HL-60 (cell line): Measurements from ENCODE around the gene CEPT1.
A peak's percentile ranks its signal among the peaks of the same experiment; 100 is the strongest.

Experiments
- DNase-seq, 2 experiments: peaks; one replicate each; pipeline ENCODE4 v3.0.0-alpha.2; 2010 to 2020; ENCODE audit warnings: low read depth in 1 of 2, low spot score in 1 of 2
- H3K27ac ChIP-seq: fragments of 250-450 bp; sonication (Bioruptor Pico); replicated peaks from 2 replicates; pipeline ENCODE4 v1.5.1; 2020; ENCODE audit warnings: mild to moderate bottlenecking, moderate library complexity
- H3K27me3 ChIP-seq: fragments of 250-450 bp; sonication (Bioruptor Pico); 2 replicates; pipeline ENCODE4 v1.5.1; 2021; ENCODE audit warnings: mild to moderate bottlenecking, moderate library complexity; ENCODE audit not compliant: insufficient read depth, poor library complexity, severe bottlenecking
- H3K4me3 ChIP-seq: replicated peaks from 2 replicates; pipeline ENCODE4 v1.5.1; 2011; ENCODE audit warnings: mild to moderate bottlenecking, control low read depth, low read length; ENCODE audit not compliant: insufficient read depth
- GABPA ChIP-seq: IDR thresholded peaks from 2 replicates; pipeline ENCODE4 v1.6.1; 2012; ENCODE audit warnings: low read depth
- POLR2AphosphoS5 ChIP-seq: IDR thresholded peaks from 2 replicates; pipeline ENCODE4 v1.6.1; 2012; ENCODE audit warnings: low read depth
- SPI1 ChIP-seq: IDR thresholded peaks from 2 replicates; pipeline ENCODE4 v1.6.1; 2012; ENCODE audit warnings: low read depth, mild to moderate bottlenecking, borderline replicate concordance
- TF ChIP-seq, protein P1 (sequence below): IDR thresholded peaks from 2 replicates; pipeline ENCODE4 v1.6.1; 2012; ENCODE audit warnings: low read depth; ENCODE audit not compliant: insufficient replicate concordance
- TF ChIP-seq, protein P2 (sequence below): IDR thresholded peaks from one replicate; pipeline ENCODE4 v1.5.1; 2011; ENCODE audit warnings: low read length, control low read depth, inconsistent platforms; ENCODE audit not compliant: insufficient read depth

The CEPT1 gene

DNA sequence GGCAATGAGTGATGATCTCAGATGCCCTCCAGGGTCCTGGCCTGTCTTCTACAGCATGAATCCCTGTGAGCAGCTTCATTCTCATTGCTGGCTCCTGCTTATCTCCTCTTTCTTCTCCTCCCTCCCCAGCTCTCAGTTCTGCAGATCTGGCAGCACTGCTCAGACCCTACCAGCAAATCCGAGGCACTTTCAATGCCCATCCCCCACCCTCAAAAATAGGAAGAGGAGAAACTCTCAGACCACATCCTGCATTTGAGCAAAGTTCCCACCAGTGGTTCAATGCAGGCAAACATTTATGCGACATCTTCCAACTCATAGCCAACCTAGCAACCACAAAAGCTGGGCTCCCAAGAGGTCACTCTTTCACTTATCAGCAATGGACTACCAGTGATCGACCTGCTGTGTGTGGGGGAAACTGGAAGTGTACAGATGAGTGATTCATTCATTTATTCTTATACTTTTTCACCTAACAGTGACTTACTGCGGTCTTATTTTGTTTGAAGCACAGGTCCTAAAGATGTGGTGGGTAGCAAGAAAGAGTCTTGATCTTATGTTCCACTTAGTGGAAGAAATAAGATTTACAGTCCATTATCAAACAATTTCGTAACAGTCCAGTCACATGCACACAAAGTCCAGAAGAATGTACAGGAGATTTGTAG, 81.7 kb downstream of the CEPT1 start:
- peak overlapping the region; percentile 42 for H3K27ac ChIP-seq
- no peaks in the 10 kb centered on the region for H3K27me3 ChIP-seq
- TF ChIP-seq, protein P1, sequence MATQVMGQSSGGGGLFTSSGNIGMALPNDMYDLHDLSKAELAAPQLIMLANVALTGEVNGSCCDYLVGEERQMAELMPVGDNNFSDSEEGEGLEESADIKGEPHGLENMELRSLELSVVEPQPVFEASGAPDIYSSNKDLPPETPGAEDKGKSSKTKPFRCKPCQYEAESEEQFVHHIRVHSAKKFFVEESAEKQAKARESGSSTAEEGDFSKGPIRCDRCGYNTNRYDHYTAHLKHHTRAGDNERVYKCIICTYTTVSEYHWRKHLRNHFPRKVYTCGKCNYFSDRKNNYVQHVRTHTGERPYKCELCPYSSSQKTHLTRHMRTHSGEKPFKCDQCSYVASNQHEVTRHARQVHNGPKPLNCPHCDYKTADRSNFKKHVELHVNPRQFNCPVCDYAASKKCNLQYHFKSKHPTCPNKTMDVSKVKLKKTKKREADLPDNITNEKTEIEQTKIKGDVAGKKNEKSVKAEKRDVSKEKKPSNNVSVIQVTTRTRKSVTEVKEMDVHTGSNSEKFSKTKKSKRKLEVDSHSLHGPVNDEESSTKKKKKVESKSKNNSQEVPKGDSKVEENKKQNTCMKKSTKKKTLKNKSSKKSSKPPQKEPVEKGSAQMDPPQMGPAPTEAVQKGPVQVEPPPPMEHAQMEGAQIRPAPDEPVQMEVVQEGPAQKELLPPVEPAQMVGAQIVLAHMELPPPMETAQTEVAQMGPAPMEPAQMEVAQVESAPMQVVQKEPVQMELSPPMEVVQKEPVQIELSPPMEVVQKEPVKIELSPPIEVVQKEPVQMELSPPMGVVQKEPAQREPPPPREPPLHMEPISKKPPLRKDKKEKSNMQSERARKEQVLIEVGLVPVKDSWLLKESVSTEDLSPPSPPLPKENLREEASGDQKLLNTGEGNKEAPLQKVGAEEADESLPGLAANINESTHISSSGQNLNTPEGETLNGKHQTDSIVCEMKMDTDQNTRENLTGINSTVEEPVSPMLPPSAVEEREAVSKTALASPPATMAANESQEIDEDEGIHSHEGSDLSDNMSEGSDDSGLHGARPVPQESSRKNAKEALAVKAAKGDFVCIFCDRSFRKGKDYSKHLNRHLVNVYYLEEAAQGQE = no peak
- TF ChIP-seq SPI1 (peak; percentile 84), POLR2AphosphoS5 (peak; percentile 59; the same call in 1 of the 2 replicates)
- no peak overlapping the region for H3K4me3 ChIP-seq
- DNase-seq = peak; percentile 64 to 93

DNA sequence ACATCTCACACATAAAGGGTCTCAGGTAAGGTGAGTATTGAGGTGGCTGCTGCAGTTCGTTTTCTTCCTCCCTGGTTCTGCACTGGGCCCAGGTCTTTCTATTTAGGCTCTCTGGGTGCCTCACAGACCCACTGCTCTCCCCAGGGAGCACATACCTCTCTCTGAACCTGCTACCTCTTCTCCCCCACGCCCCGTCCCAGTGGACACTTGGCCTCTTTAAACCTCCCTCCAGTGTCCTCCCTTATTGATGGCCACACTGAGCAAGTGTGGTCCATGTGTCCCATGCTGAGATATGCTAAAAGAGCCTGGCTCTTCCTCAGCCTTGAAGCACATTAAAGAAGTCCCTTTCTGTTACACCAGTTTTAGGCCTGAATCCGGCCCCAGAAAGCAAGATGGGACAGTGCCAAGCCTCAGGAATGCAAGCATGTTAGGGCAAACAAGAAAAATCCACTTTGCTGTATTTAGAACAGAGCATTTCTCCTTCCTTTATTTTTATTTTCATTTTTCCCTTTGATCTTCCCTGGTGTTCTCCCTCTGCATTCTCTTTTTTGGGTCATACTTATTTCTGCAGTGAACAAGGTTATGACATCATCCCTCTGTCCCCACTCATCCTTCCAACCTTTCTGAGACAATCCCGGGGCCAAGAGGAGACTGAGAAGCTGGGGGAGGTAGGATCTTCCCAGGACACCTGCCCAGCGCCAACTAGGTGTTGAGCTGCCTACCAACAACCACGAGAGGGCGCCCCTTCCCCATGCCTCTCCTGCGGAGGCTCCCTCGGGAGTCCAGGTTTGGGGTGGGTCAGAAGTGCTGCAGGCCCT, 82.5 kb downstream of the CEPT1 start:
- Histone ChIP-seq H3K27me3 (no peaks in the 10 kb centered on the region), H3K4me3 (no peak overlapping the region), H3K27ac (peak overlapping the region; percentile 42)
- peak; percentile 62 to 76 for DNase-seq
- TF ChIP-seq POLR2AphosphoS5 (no peak), SPI1 (no peak), GABPA (no peak)
- TF ChIP-seq, protein P2, sequence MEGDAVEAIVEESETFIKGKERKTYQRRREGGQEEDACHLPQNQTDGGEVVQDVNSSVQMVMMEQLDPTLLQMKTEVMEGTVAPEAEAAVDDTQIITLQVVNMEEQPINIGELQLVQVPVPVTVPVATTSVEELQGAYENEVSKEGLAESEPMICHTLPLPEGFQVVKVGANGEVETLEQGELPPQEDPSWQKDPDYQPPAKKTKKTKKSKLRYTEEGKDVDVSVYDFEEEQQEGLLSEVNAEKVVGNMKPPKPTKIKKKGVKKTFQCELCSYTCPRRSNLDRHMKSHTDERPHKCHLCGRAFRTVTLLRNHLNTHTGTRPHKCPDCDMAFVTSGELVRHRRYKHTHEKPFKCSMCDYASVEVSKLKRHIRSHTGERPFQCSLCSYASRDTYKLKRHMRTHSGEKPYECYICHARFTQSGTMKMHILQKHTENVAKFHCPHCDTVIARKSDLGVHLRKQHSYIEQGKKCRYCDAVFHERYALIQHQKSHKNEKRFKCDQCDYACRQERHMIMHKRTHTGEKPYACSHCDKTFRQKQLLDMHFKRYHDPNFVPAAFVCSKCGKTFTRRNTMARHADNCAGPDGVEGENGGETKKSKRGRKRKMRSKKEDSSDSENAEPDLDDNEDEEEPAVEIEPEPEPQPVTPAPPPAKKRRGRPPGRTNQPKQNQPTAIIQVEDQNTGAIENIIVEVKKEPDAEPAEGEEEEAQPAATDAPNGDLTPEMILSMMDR = peak; percentile 91

DNA sequence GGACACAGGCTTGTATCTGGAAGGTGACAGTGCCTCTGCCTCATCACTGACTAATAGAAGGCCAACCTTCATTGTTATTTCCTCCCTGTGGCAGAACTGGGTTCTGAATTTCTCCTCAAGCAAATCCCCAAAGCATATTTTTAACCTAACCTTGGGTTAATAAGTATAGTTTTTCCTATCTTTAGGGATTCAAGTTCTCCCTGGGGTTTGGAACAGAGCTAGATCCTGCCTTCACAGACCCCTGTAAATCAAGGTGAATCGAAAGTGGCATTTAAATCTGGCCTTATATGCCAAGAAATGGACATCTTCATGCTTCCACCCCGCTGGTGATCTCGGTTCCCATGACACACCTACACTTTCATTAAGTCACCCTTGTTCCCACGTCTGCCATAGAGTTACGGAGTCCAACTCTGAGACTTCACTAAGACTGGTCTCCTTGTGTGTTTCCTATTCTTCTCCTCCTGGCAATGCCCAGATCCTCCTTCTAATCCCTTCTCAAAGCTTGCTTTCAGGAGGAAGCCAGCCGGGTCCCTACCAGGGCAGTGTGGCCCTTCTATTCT, 83.2 kb downstream of the CEPT1 start:
- DNase-seq = no peak
- H3K4me3 ChIP-seq = no peak overlapping the region
- TF ChIP-seq SPI1 = no peak
- no peak for TF ChIP-seq GABPA
- TF ChIP-seq, protein P1 = no peak
- TF ChIP-seq POLR2AphosphoS5 = no peak
- TF ChIP-seq, protein P2 = no peak
- no peaks in the 10 kb centered on the region for H3K27me3 ChIP-seq
- no peak overlapping the region for H3K27ac ChIP-seq

DNA sequence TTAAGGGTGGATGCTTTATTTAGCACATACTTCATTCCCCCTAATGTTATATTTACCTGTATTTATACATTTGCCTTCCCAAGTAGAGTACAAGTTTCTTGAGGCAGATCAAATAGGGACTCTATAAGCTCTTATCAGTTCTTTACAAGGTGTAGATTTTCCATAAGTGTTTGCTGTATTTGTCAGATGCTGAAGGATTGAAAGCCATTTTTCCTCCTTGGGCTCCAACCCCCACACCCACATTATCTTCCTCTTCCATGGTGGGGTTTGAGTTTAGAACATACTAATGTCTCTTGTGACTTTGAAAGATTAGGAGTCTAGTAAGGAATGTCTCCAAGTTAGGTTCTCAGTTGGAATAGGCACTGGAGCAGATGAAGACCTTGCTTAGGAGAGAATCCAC, 85.1 kb downstream of the CEPT1 start:
- Histone ChIP-seq H3K27ac (no peak overlapping the region), H3K27me3 (no peaks in the 10 kb centered on the region), H3K4me3 (no peak overlapping the region)
- DNase-seq = no peak
- TF ChIP-seq, protein P1 = no peak
- TF ChIP-seq SPI1 = no peak
